GM18517 (cell line): Measurements from ENCODE around the gene TAS2R42.

Experiments
- ATAC-seq: cut with Tn5 transposase; IDR thresholded peaks from one replicate; pipeline ENCODE4 v1.9.1; 2021; ENCODE audit warnings: mild to moderate bottlenecking, moderate library complexity; ENCODE audit not compliant: unreplicated experiment

Gene TAS2R42

GRCh38 chr12:11186837-11187236 is at the start of gene TAS2R42:
Gene TAS2R42, minus strand, starts transcription at chr12:11186937. Its CDS starts 0 bp downstream, at chr12:11186937.
- ATAC-seq, result no peak

- no peak for ATAC-seq
Measured at GRCh38 chr12:11233532-11233931, 46.8 kb upstream of the TAS2R42 start.

GRCh38 chr12:11228296-11228879 is 41.7 kb upstream of the TAS2R42 start:
- ATAC-seq, result no peak

- no peak for ATAC-seq
Measured at GRCh38 chr12:11227373-11227772, 40.6 kb upstream of the TAS2R42 start.

GRCh38 chr12:11209113-11209512 is 22.4 kb upstream of the TAS2R42 start:
- no peak for ATAC-seq

- ATAC-seq, result no peak
Measured at GRCh38 chr12:11204173-11204572, 17.4 kb upstream of the TAS2R42 start.

- ATAC-seq, result no peak
Measured at GRCh38 chr12:11202811-11203210, 16.1 kb upstream of the TAS2R42 start.

- ATAC-seq, result no peak
Measured at GRCh38 chr12:11183011-11183410, 3.7 kb downstream of the TAS2R42 start.

- no peak for ATAC-seq
Measured at GRCh38 chr12:11182529-11182928, 4.2 kb downstream of the TAS2R42 start.

- ATAC-seq, result no peak
Measured at GRCh38 chr12:11178250-11178649, 8.5 kb downstream of the TAS2R42 start.

GRCh38 chr12:11174022-11174421 is 12.7 kb downstream of the TAS2R42 start:
- ATAC-seq, result no peak

GRCh38 chr12:11171969-11172675 is 14.6 kb downstream of the TAS2R42 start:
- ATAC-seq, result no peak

- peak; percentile 92 for ATAC-seq
Measured at GRCh38 chr12:11171145-11171968, 15.4 kb downstream of the TAS2R42 start, which contains the start of gene SMIM10L1. Gene SMIM10L1, plus strand, starts transcription at chr12:11171194. Its CDS starts 163 bp downstream, at chr12:11171357.

- no peak for ATAC-seq
Measured at GRCh38 chr12:11170810-11171144, 16.0 kb downstream of the TAS2R42 start.

GRCh38 chr12:11166300-11166699 is 20.4 kb downstream of the TAS2R42 start:
- ATAC-seq, result no peak

- ATAC-seq, result no peak
Measured at GRCh38 chr12:11164384-11164783, 22.4 kb downstream of the TAS2R42 start.

GRCh38 chr12:11162502-11162901 is 24.2 kb downstream of the TAS2R42 start:
- no peak for ATAC-seq

- ATAC-seq, result no peak
Measured at GRCh38 chr12:11158885-11159444, 27.8 kb downstream of the TAS2R42 start.

- no peak for ATAC-seq
Measured at GRCh38 chr12:11154400-11154925, 32.3 kb downstream of the TAS2R42 start.

GRCh38 chr12:11152725-11153124 is 34.0 kb downstream of the TAS2R42 start:
- ATAC-seq, result no peak

GRCh38 chr12:11150832-11151231 is 35.9 kb downstream of the TAS2R42 start:
- ATAC-seq, result no peak
